ENCODE measurements around the gene RSPO1.

DNA sequence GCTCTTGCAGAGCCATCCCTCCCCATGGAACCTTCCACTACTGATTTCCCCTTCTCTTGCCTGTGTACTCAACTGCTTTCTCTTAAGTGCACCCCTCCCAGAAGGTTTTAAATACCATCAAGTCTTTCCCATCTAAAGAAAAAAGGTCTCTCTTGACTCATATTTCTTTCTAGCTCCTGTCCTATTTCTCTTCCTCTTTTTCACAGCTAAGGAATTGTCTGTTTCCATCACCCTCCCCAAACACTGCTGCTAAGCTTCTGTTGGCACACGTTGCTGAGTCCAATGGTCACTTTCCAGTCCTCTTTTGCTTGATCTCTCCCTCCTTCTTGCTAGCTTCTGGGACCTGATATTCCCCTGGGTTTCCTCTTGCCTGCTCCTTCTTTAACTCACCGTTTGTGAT, 25.7 kb downstream of the RSPO1 start:
- TF ChIP-seq EZH2 (conservative IDR thresholded peaks at IDR 0.05; ENCODE audit: low read depth, low read length) (no peak), RBM39 (IDR thresholded peaks at IDR 0.05; ENCODE audit: low read depth, low read length, poor library complexity, severe bottlenecking) (no peak), POLR2AphosphoS5 (IDR thresholded peaks at IDR 0.05; ENCODE audit: low read depth, low read length) (no peak), ZNF274 (CRISPR knock-in tag; IDR thresholded peaks at IDR 0.05) (no peak)
- TF ChIP-seq, protein P1, sequence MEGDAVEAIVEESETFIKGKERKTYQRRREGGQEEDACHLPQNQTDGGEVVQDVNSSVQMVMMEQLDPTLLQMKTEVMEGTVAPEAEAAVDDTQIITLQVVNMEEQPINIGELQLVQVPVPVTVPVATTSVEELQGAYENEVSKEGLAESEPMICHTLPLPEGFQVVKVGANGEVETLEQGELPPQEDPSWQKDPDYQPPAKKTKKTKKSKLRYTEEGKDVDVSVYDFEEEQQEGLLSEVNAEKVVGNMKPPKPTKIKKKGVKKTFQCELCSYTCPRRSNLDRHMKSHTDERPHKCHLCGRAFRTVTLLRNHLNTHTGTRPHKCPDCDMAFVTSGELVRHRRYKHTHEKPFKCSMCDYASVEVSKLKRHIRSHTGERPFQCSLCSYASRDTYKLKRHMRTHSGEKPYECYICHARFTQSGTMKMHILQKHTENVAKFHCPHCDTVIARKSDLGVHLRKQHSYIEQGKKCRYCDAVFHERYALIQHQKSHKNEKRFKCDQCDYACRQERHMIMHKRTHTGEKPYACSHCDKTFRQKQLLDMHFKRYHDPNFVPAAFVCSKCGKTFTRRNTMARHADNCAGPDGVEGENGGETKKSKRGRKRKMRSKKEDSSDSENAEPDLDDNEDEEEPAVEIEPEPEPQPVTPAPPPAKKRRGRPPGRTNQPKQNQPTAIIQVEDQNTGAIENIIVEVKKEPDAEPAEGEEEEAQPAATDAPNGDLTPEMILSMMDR (CRISPR knock-in tag; IDR thresholded peaks at IDR 0.05): no peak
- TF ChIP-seq, protein P2, sequence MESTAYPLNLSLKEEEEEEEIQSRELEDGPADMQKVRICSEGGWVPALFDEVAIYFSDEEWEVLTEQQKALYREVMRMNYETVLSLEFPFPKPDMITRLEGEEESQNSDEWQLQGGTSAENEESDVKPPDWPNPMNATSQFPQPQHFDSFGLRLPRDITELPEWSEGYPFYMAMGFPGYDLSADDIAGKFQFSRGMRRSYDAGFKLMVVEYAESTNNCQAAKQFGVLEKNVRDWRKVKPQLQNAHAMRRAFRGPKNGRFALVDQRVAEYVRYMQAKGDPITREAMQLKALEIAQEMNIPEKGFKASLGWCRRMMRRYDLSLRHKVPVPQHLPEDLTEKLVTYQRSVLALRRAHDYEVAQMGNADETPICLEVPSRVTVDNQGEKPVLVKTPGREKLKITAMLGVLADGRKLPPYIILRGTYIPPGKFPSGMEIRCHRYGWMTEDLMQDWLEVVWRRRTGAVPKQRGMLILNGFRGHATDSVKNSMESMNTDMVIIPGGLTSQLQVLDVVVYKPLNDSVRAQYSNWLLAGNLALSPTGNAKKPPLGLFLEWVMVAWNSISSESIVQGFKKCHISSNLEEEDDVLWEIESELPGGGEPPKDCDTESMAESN (CRISPR knock-in tag; conservative IDR thresholded peaks at IDR 0.05): no peak
- TF ChIP-seq, protein P3, sequence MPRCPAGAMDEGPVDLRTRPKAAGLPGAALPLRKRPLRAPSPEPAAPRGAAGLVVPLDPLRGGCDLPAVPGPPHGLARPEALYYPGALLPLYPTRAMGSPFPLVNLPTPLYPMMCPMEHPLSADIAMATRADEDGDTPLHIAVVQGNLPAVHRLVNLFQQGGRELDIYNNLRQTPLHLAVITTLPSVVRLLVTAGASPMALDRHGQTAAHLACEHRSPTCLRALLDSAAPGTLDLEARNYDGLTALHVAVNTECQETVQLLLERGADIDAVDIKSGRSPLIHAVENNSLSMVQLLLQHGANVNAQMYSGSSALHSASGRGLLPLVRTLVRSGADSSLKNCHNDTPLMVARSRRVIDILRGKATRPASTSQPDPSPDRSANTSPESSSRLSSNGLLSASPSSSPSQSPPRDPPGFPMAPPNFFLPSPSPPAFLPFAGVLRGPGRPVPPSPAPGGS (CRISPR knock-in tag; IDR thresholded peaks at IDR 0.05): no peak
